MM.1S (cell line): ENCODE results near the gene MACROD2.

ENCODE experiments used
- CTCF ChIP-seq: fragments of 300-600 bp; sonication (generic); IDR thresholded peaks from 2 replicates; pipeline ENCODE4 v1.5.1; 2016; ENCODE audit warnings: antibody characterized with exemption, low read length, mixed read lengths
- EZH2 ChIP-seq: fragments of 300-600 bp; sonication (generic); optimal IDR thresholded peaks from 2 replicates; pipeline ENCODE3; 2017; ENCODE audit warnings: low read depth, mild to moderate bottlenecking, antibody characterized with exemption, low read length, mixed read lengths

DNA sequence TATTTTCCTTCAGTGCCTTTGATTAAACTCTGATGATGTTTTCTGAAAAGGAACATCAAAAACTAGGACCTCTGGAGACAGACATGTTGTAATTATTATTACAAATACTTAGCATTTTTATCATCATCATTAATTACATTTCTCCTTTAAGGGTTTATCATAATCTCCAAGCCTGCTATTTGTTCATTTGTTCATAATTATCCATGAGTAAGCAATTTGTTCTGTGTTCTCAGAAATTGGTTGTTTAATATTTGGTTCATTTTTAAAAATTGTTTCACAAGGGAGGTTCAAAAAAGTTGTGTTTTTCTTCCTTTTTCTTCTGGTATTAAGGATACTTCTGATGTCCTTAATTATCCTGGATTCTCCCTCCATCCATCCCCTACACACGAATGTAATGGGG, 1192.3 kb downstream of the MACROD2 start:
- no peak for TF ChIP-seq CTCF
- no peak for TF ChIP-seq EZH2
